IPS-15b (cell line): ENCODE data around the gene AGAP1.

Experiments
- H3K27me3 ChIP-seq: one replicate; pipeline ENCODE4 v1.6.1; 2013; ENCODE audit warnings: low read length; ENCODE audit not compliant: control insufficient read depth, insufficient read depth
- H3K36me3 ChIP-seq: one replicate; pipeline ENCODE4 v1.6.1; 2013; ENCODE audit warnings: low read length; ENCODE audit not compliant: control insufficient read depth, insufficient read depth
- H3K4me1 ChIP-seq: one replicate; pipeline ENCODE4 v1.6.1; 2013; ENCODE audit warnings: mild to moderate bottlenecking, low read length; ENCODE audit not compliant: control insufficient read depth, insufficient read depth
- H3K4me3 ChIP-seq: one replicate; pipeline ENCODE4 v1.5.1; 2013; ENCODE audit warnings: low read depth, low read length
- H3K9ac ChIP-seq: one replicate; pipeline ENCODE4 v1.6.1; 2013; ENCODE audit warnings: low read depth, mild to moderate bottlenecking, low read length
- H3K9me3 ChIP-seq: one replicate; pipeline ENCODE4 v1.6.1; 2013; ENCODE audit warnings: mild to moderate bottlenecking, low read length; ENCODE audit not compliant: control insufficient read depth, insufficient read depth

AGAP1 gene

GRCh38 chr2:235493775-235494715 is at the start of gene AGAP1:
Gene AGAP1 (plus strand): TSS chr2:235494043.
- H3K9me3 ChIP-seq, result no peaks in the 10 kb centered on the region
- H3K4me3 ChIP-seq, result peak within 1 kb of the TSS; percentile 80
- H3K9ac ChIP-seq, result no peak within 1 kb of the TSS
- peaks cover 19% of the 10 kb centered on the region for H3K27me3 ChIP-seq
- no peaks in the 10 kb centered on the region for H3K36me3 ChIP-seq
- H3K4me1 ChIP-seq, result peaks cover 5% of the 10 kb centered on the region

GRCh38 chr2:235444101-235444597 is 49.7 kb upstream of the AGAP1 start:
- Histone ChIP-seq H3K36me3 (no peaks in the 10 kb centered on the region), H3K27me3 (no peaks in the 10 kb centered on the region), H3K9me3 (no peaks in the 10 kb centered on the region), H3K9ac (no peak overlapping the region), H3K4me3 (no peak overlapping the region), H3K4me1 (no peaks in the 10 kb centered on the region)

GRCh38 chr2:235445116-235445515 is 48.7 kb upstream of the AGAP1 start:
- Histone ChIP-seq H3K4me1 (no peaks in the 10 kb centered on the region), H3K9me3 (no peaks in the 10 kb centered on the region), H3K9ac (no peak overlapping the region), H3K27me3 (no peaks in the 10 kb centered on the region), H3K36me3 (no peaks in the 10 kb centered on the region), H3K4me3 (no peak overlapping the region)

GRCh38 chr2:235446082-235446481 is 47.8 kb upstream of the AGAP1 start:
- no peaks in the 10 kb centered on the region for H3K9me3 ChIP-seq
- H3K27me3 ChIP-seq, result no peaks in the 10 kb centered on the region
- H3K36me3 ChIP-seq, result no peaks in the 10 kb centered on the region

GRCh38 chr2:235447210-235447609 is 46.6 kb upstream of the AGAP1 start:
- Histone ChIP-seq H3K9me3 (no peaks in the 10 kb centered on the region), H3K4me1 (no peaks in the 10 kb centered on the region), H3K27me3 (no peaks in the 10 kb centered on the region), H3K36me3 (no peaks in the 10 kb centered on the region), H3K4me3 (no peak overlapping the region), H3K9ac (no peak overlapping the region)

More at GRCh38 chr2:235446082-235446481, 47.8 kb upstream of the AGAP1 start:
- Histone ChIP-seq H3K4me3 (no peak overlapping the region), H3K9ac (no peak overlapping the region), H3K4me1 (no peaks in the 10 kb centered on the region)

- no peak overlapping the region for H3K4me3 ChIP-seq
- no peaks in the 10 kb centered on the region for H3K9me3 ChIP-seq
- H3K36me3 ChIP-seq, result no peaks in the 10 kb centered on the region
- H3K4me1 ChIP-seq, result no peaks in the 10 kb centered on the region
- no peak overlapping the region for H3K9ac ChIP-seq
- H3K27me3 ChIP-seq, result no peaks in the 10 kb centered on the region
Measured at GRCh38 chr2:235449568-235449967, 44.3 kb upstream of the AGAP1 start.

- no peak overlapping the region for H3K9ac ChIP-seq
Measured at GRCh38 chr2:235453605-235454151, 40.2 kb upstream of the AGAP1 start.

GRCh38 chr2:235458839-235459273 is 35.0 kb upstream of the AGAP1 start:
- no peaks in the 10 kb centered on the region for H3K4me1 ChIP-seq
- no peaks in the 10 kb centered on the region for H3K27me3 ChIP-seq
- H3K9ac ChIP-seq, result no peak overlapping the region
- no peaks in the 10 kb centered on the region for H3K9me3 ChIP-seq
- no peaks in the 10 kb centered on the region for H3K36me3 ChIP-seq
- H3K4me3 ChIP-seq, result no peak overlapping the region

More at GRCh38 chr2:235453605-235454151, 40.2 kb upstream of the AGAP1 start:
- H3K4me1 ChIP-seq, result no peaks in the 10 kb centered on the region
- no peaks in the 10 kb centered on the region for H3K9me3 ChIP-seq
- no peak overlapping the region for H3K4me3 ChIP-seq
- no peaks in the 10 kb centered on the region for H3K27me3 ChIP-seq
- H3K36me3 ChIP-seq, result no peaks in the 10 kb centered on the region

GRCh38 chr2:235460548-235461047 is 33.2 kb upstream of the AGAP1 start:
- Histone ChIP-seq H3K36me3 (no peaks in the 10 kb centered on the region), H3K4me3 (no peak overlapping the region), H3K27me3 (no peaks in the 10 kb centered on the region), H3K9ac (no peak overlapping the region), H3K9me3 (no peaks in the 10 kb centered on the region), H3K4me1 (no peaks in the 10 kb centered on the region)

- Histone ChIP-seq H3K9me3 (no peaks in the 10 kb centered on the region), H3K9ac (no peak overlapping the region), H3K27me3 (no peaks in the 10 kb centered on the region), H3K4me3 (no peak overlapping the region), H3K4me1 (no peaks in the 10 kb centered on the region), H3K36me3 (no peaks in the 10 kb centered on the region)
Measured at GRCh38 chr2:235461763-235462414, 32.0 kb upstream of the AGAP1 start.

- no peaks in the 10 kb centered on the region for H3K27me3 ChIP-seq
- no peak overlapping the region for H3K4me3 ChIP-seq
- H3K9me3 ChIP-seq, result no peaks in the 10 kb centered on the region
- no peaks in the 10 kb centered on the region for H3K4me1 ChIP-seq
- H3K9ac ChIP-seq, result no peak overlapping the region
- no peaks in the 10 kb centered on the region for H3K36me3 ChIP-seq
Measured at GRCh38 chr2:235462415-235462790, 31.4 kb upstream of the AGAP1 start.
